Kidney (tissue), 14 donors: ENCODE results near the gene DYNC1LI1. TPM values are rescaled to one million over a fixed set of nuclear protein-coding genes. Genes with fewer than 3 reads are reported as not detected.

Experiments used
- DNase-seq, 5 donors: peaks; one replicate each; pipeline ENCODE4 v3.0.0-alpha.2; 2013 to 2020
- FAIRE-seq: peaks from 2 replicates; lab custom pipeline; 2012; peaks lifted over from hg19 to GRCh38; lab: Jason Lieb, UNC
- H3K27ac ChIP-seq, 2 donors: one replicate each; pipeline ENCODE4 v1.7.0; 2013; ENCODE audit warnings: low read depth in 2 of 2, low read length in 2 of 2, inconsistent platforms in 1 of 2
- H3K27me3 ChIP-seq: one replicate; pipeline ENCODE4 v1.7.1; 2013; ENCODE audit warnings: low read length, inconsistent platforms; ENCODE audit not compliant: control insufficient read depth, insufficient read depth
- H3K36me3 ChIP-seq, 3 donors: one replicate each; pipeline versions ENCODE4 v1.7.0 to v1.7.1; 2013; ENCODE audit warnings: low read length in 3 of 3, control low read depth in 1 of 3, inconsistent platforms in 1 of 3; ENCODE audit not compliant: insufficient read depth in 3 of 3, control insufficient read depth in 2 of 3
- H3K4me1 ChIP-seq, 3 donors: one replicate each; pipeline versions ENCODE4 v1.7.0 to v1.7.1; 2013; ENCODE audit warnings: low read length in 3 of 3, inconsistent platforms in 1 of 3, low read depth in 1 of 3; ENCODE audit not compliant: control insufficient read depth in 2 of 3, insufficient read depth in 2 of 3
- H3K4me3 ChIP-seq, 3 donors: one replicate each; pipeline versions ENCODE4 v1.7.0 to v1.8.1; 2013; ENCODE audit warnings: low read length in 3 of 3, control low read depth in 1 of 3, inconsistent platforms in 1 of 3
- H3K9ac ChIP-seq, 3 donors: one replicate each; pipeline versions ENCODE4 v1.7.0 to v1.7.1; 2013; ENCODE audit warnings: low read length in 3 of 3, control low read depth in 1 of 3, inconsistent platforms in 1 of 3
- H3K9me3 ChIP-seq, 3 donors: one replicate each; pipeline versions ENCODE4 v1.7.0 to v1.7.1; 2013; ENCODE audit warnings: low read length in 3 of 3, control low read depth in 1 of 3, inconsistent platforms in 1 of 3; ENCODE audit not compliant: control insufficient read depth in 2 of 3, insufficient read depth in 1 of 3
- intact Hi-C: fragments of 100-400 bp; cut with DNase I; formaldehyde crosslinking; loops from one replicate; pipeline ENCODE4 v1.11.1; 2022
- polyA plus RNA-seq: library from polyadenylated mRNA; stranded (reverse); fragments of 350-450 nt; fragmentation: Illumina TruSeq; extraction: RNeasy Lipid Tissue Mini Kit (QIAGEN cat#74804); gene quantifications from one replicate; pipeline ENCODE4 v1.2.3, GENCODE V29; 2014; ENCODE audit warnings: low read depth, low replicate concordance; ENCODE audit not compliant: insufficient read depth
- total RNA-seq: library from RNA; stranded (reverse); fragmentation: NEBNext Ultra II Directional; extraction: Animal tissue kit (Norgen Biotek cat#: 25700); gene quantifications from one replicate; pipeline ENCODE4 v1.2.1, GENCODE V29; 2021
- TF ChIP-seq, protein P1 (sequence below): IDR thresholded peaks from 3 replicates; pipeline ENCODE4 v1.5.1; 2012; ENCODE audit warnings: mild to moderate bottlenecking, moderate library complexity, borderline replicate concordance; ENCODE audit not compliant: insufficient read depth; ENCODE audit errors: extremely low read depth
- donor health status: control.
- donor health status: control.
- donor health status: control.
- donor health status: control.
- donor health status: control.
- donor health status: DM: yes; HTN: yes; CAD: no.
- donor health status: Normal renal cell carcinoma (clear cell type).

The DYNC1LI1 gene
- total and polyA plus RNA-seq, 2 donors from 2014 or later, result 24.3 to 28.2 TPM

- no peak overlapping the region for H3K27ac ChIP-seq
- no peak overlapping the region for H3K9ac ChIP-seq
- DNase-seq (no peak), FAIRE-seq (no peak)
- H3K9me3 ChIP-seq, result no peaks in the 10 kb centered on the region
- peaks cover 0 to 4% (median 0%) of the 10 kb centered on the region in 3 donors for H3K4me1 ChIP-seq
- TF ChIP-seq, protein P1, sequence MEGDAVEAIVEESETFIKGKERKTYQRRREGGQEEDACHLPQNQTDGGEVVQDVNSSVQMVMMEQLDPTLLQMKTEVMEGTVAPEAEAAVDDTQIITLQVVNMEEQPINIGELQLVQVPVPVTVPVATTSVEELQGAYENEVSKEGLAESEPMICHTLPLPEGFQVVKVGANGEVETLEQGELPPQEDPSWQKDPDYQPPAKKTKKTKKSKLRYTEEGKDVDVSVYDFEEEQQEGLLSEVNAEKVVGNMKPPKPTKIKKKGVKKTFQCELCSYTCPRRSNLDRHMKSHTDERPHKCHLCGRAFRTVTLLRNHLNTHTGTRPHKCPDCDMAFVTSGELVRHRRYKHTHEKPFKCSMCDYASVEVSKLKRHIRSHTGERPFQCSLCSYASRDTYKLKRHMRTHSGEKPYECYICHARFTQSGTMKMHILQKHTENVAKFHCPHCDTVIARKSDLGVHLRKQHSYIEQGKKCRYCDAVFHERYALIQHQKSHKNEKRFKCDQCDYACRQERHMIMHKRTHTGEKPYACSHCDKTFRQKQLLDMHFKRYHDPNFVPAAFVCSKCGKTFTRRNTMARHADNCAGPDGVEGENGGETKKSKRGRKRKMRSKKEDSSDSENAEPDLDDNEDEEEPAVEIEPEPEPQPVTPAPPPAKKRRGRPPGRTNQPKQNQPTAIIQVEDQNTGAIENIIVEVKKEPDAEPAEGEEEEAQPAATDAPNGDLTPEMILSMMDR, result no peak
- H3K27me3 ChIP-seq, result no peaks in the 10 kb centered on the region
- intact Hi-C loops, result no loop called here
- no peak overlapping the region for H3K4me3 ChIP-seq
- no peaks in the 10 kb centered on the region for H3K36me3 ChIP-seq
These were observed 16.7 kb downstream of the DYNC1LI1 start for GRCh38 chr3:32553973-32554372.

DNA sequence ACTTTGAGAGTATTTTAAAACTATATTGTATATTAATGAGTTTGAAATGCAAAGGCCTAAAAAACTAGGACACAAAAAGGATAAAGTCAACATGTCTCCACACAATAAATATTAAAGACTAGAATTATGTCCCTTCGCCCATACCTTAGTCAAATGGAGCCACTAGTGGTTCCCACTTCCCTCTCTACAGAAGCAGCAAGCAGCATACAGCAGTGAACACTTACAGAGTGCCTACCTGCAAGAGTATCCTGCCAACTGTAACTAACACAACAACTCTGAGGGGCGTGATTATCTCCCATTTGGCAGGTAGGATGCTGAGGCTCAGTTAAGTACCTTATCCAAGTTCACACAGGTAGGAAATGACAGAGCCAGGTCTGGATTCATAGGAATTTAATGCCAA lies 17.2 kb downstream of the DYNC1LI1 start:
- no peak overlapping the region for H3K9ac ChIP-seq
- TF ChIP-seq, protein P1, result no peak
- H3K9me3 ChIP-seq, result no peaks in the 10 kb centered on the region
- no peak overlapping the region for H3K27ac ChIP-seq
- no peak for FAIRE-seq
- no peak for DNase-seq
- no peaks in the 10 kb centered on the region for H3K36me3 ChIP-seq
- no peaks in the 10 kb centered on the region for H3K27me3 ChIP-seq
- intact Hi-C loops, result no loop called here
- H3K4me1 ChIP-seq, result peaks cover 0 to 4% (median 0%) of the 10 kb centered on the region in 3 donors
- H3K4me3 ChIP-seq, result no peak overlapping the region

DNA sequence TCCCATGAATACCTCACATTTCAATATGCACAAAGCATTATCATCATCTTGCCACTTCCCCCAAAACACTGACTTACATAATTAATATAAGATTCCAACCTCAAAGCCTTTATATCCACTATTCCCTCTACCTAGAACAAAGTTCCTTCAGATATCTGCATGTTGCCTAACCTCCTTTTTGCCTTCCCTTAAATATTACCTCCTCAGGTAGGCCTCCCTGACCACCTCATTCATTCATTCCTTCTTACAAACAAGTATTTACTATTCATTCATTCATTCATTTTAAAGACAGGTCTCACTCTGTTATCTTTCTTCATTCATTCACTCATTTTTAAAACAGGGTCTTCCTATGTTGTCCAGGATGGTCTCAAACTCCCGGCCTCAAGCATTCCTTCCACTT lies 18.6 kb downstream of the DYNC1LI1 start:
- H3K9ac ChIP-seq, result no peak overlapping the region
- H3K36me3 ChIP-seq, result no peaks in the 10 kb centered on the region
- no peaks in the 10 kb centered on the region for H3K9me3 ChIP-seq
- no peak overlapping the region for H3K4me3 ChIP-seq
- DNase-seq (no peak), FAIRE-seq (no peak)
- intact Hi-C loops, result no loop called here
- no peaks in the 10 kb centered on the region for H3K27me3 ChIP-seq
- H3K4me1 ChIP-seq, result peaks cover 0 to 4% (median 0%) of the 10 kb centered on the region in 3 donors
- TF ChIP-seq, protein P1, result no peak
- H3K27ac ChIP-seq, result no peak overlapping the region

DNA sequence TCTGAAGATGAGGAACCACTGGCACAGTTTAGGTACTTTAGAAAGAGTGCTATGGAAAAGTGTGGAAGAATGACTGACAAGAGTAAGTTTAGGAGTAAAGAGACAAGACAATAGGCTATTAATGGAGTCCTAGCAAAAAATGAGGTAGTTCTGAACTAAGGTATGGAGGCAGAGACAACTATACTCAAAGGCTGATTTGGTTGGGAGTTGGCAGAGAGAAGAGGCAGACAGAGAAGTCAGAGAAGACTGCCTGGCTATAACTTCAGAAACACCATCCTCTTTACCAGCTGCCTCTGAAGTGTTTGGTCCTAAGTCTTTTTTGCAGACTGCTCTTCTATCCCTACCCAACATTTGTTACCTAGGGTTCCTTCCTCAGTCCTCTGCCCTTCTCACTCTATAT lies 19.2 kb downstream of the DYNC1LI1 start:
- no peaks in the 10 kb centered on the region for H3K9me3 ChIP-seq
- H3K4me1 ChIP-seq, result peaks cover 0 to 4% (median 0%) of the 10 kb centered on the region in 3 donors
- TF ChIP-seq, protein P1, result no peak
- H3K27ac ChIP-seq, result no peak overlapping the region
- DNase-seq (no peak), FAIRE-seq (no peak)
- H3K36me3 ChIP-seq, result no peaks in the 10 kb centered on the region
- intact Hi-C loops, result no loop called here
- no peak overlapping the region for H3K4me3 ChIP-seq
- H3K9ac ChIP-seq, result no peak overlapping the region
- no peaks in the 10 kb centered on the region for H3K27me3 ChIP-seq
